Esophagus squamous epithelium (tissue), 5 donors: Measurements from ENCODE around the gene SGSM2. TPM values are rescaled to one million over a fixed set of nuclear protein-coding genes. Genes with fewer than 3 reads are reported as not detected.

ENCODE experiments used
- DNase-seq: peaks from one replicate; lab custom pipeline; 2025; lab: John Stamatoyannopoulos, UW
- H3K27ac ChIP-seq, 4 donors: fragments of 200-600 bp; sonication (generic); one replicate each; pipeline ENCODE4 v1.5.1; 2016 to 2019; ENCODE audit warnings: mild to moderate bottlenecking in 1 of 4
- H3K27me3 ChIP-seq, 4 donors: fragments of 200-600 bp; sonication (generic); 1 replicate in 3 of 4; 2 replicates in 1 of 4; pipeline versions ENCODE4 v1.5.1 to v1.6.0; 2017 to 2021; ENCODE audit warnings: antibody characterized with exemption in 1 of 4
- H3K36me3 ChIP-seq, 3 donors: fragments of 200-600 bp; sonication (generic); one replicate each; pipeline ENCODE4 v1.5.1; 2016 to 2019
- H3K4me1 ChIP-seq, 3 donors: fragments of 200-600 bp; sonication (generic); one replicate each; pipeline ENCODE4 v1.5.1; 2017 to 2019
- H3K4me3 ChIP-seq, 4 donors: fragments of 200-600 bp; sonication (generic); 1 replicate in 3 of 4; 2 replicates in 1 of 4; pipeline ENCODE4 v1.5.1; 2016 to 2019; ENCODE audit warnings: mild to moderate bottlenecking in 2 of 4, moderate library complexity in 1 of 4
- H3K9me3 ChIP-seq, 3 donors: fragments of 200-600 bp; sonication (generic); one replicate each; pipeline ENCODE4 v1.5.1; 2016 to 2019
- POLR2A ChIP-seq, 4 donors: fragments of 450-650 bp; IDR thresholded peaks; one replicate each; pipeline ENCODE4 v1.6.1; 2017; ENCODE audit warnings: antibody characterized with exemption in 4 of 4, mild to moderate bottlenecking in 4 of 4, moderate library complexity in 3 of 4
- WGBS, 2 donors: methylation state at CpG; one replicate each; pipeline ENCODE4 v1.1.5; 2018; 5-methylcytosine and 5-hydroxymethylcytosine counted together
- intact Hi-C: fragments of 100-400 bp; cut with DNase I; formaldehyde crosslinking; loops from one replicate; pipeline ENCODE4 v1.15.0; 2022
- small RNA-seq, 4 donors: library from RNA; depleted of rRNA; stranded (forward); fragments of <200 nt; gene quantifications; one replicate each; pipeline ENCODE3, GENCODE V24; 2016
- total RNA-seq, 4 donors: library from RNA; depleted of rRNA; stranded (reverse); fragments of >200 nt; gene quantifications; one replicate each; pipeline ENCODE4 v1.1.0, GENCODE V29; 2016
- TF ChIP-seq, protein P1 (sequence below), 6 experiments: fragments of 450-650 bp in 4 of 6; fragments of 200-600 bp in 2 of 6; sonication (generic) in 2 of 6; IDR thresholded peaks; one replicate each; pipeline ENCODE4 v1.5.1; 2016 to 2019; ENCODE audit warnings: antibody characterized with exemption in 6 of 6, mild to moderate bottlenecking in 4 of 6, moderate library complexity in 4 of 6
- donor health status: DM: yes; HTN: yes; CAD: no.

SGSM2 gene
- total RNA-seq, 4 donors from 2014 or later: 24.3 to 67.9 (median 35.3) TPM

GRCh38 chr17:2427910-2428309, 90.6 kb downstream of the SGSM2 start:
- Histone ChIP-seq H3K27ac (no peak overlapping the region), H3K27me3 (no peaks in the 10 kb centered on the region), H3K4me1 (peaks cover 0 to 11% (median 0%) of the 10 kb centered on the region in 3 donors), H3K4me3 (no peak overlapping the region), H3K9me3 (no peaks in the 10 kb centered on the region), H3K36me3 (peaks cover 0 to 41% (median 4%) of the 10 kb centered on the region in 3 donors)
- intact Hi-C loops: no loop called here
- DNase-seq: no peak
- WGBS, 2 donors: 85 to 100% methylated on average over 1 of the region's 1 CpG
- TF ChIP-seq, protein P1, sequence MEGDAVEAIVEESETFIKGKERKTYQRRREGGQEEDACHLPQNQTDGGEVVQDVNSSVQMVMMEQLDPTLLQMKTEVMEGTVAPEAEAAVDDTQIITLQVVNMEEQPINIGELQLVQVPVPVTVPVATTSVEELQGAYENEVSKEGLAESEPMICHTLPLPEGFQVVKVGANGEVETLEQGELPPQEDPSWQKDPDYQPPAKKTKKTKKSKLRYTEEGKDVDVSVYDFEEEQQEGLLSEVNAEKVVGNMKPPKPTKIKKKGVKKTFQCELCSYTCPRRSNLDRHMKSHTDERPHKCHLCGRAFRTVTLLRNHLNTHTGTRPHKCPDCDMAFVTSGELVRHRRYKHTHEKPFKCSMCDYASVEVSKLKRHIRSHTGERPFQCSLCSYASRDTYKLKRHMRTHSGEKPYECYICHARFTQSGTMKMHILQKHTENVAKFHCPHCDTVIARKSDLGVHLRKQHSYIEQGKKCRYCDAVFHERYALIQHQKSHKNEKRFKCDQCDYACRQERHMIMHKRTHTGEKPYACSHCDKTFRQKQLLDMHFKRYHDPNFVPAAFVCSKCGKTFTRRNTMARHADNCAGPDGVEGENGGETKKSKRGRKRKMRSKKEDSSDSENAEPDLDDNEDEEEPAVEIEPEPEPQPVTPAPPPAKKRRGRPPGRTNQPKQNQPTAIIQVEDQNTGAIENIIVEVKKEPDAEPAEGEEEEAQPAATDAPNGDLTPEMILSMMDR (IDR thresholded peaks at IDR 0.05): no peak
- TF ChIP-seq POLR2A (IDR thresholded peaks at IDR 0.05): no peak

Small RNA genes within 50 kb of the gene (small RNA-seq; reads per million reads assigned to genes)
- gene AC006435.3 (0 reads per million in 4 donors), gene AC006435.4 (0 reads per million in 4 donors), gene SNORD91A (2,088 to 3,546 (median 3,056) reads per million in 4 donors), gene SNORD91B (318 to 453 (median 375) reads per million in 4 donors)

Other genes starting within 250 kb of the SGSM2 start
- 10 to 100 TPM; 17.9 to 24.0 (median 20.1) TPM for gene SMG6, start 33.7 kb upstream of the SGSM2 start, total RNA-seq
- gene SRR, start 33.6 kb upstream of the SGSM2 start, total RNA-seq: 10 to 100 TPM in 3 of 4 donors, 1 to 10 TPM in 1; 8.7 to 34.8 (median 15.8) TPM
- 10 to 100 TPM; 20.3 to 70.2 (median 46.0) TPM for gene TSR1, start 1.0 kb upstream of the SGSM2 start, total RNA-seq
- gene MNT, start 63.6 kb downstream of the SGSM2 start, total RNA-seq: 10 to 100 TPM in 3 of 4 donors, 1 to 10 TPM in 1; 7.2 to 23.0 (median 17.4) TPM
- gene METTL16, start 174.4 kb downstream of the SGSM2 start, total RNA-seq: 10 to 100 TPM; 12.5 to 31.5 (median 25.3) TPM